ENCODE results near the gene PTPRN2.
"Not testable (repeated sequence)": the region's sequence is repeated elsewhere in the genome, so short reads cannot be mapped to it uniquely, and the experiment has no call there.

PTPRN2 gene

GRCh38 chr7:158255156-158255555 is 332.5 kb downstream of the PTPRN2 start:
- no peak for DNase-seq (ENCODE audit: low read depth)
- H3K4me3 ChIP-seq (ENCODE audit: low read length): no peak overlapping the region
- TF ChIP-seq, protein P1, sequence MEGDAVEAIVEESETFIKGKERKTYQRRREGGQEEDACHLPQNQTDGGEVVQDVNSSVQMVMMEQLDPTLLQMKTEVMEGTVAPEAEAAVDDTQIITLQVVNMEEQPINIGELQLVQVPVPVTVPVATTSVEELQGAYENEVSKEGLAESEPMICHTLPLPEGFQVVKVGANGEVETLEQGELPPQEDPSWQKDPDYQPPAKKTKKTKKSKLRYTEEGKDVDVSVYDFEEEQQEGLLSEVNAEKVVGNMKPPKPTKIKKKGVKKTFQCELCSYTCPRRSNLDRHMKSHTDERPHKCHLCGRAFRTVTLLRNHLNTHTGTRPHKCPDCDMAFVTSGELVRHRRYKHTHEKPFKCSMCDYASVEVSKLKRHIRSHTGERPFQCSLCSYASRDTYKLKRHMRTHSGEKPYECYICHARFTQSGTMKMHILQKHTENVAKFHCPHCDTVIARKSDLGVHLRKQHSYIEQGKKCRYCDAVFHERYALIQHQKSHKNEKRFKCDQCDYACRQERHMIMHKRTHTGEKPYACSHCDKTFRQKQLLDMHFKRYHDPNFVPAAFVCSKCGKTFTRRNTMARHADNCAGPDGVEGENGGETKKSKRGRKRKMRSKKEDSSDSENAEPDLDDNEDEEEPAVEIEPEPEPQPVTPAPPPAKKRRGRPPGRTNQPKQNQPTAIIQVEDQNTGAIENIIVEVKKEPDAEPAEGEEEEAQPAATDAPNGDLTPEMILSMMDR (conservative IDR thresholded peaks at IDR 0.05; ENCODE audit: low read length): no peak

GRCh38 chr7:158253670-158254045 is 334.0 kb downstream of the PTPRN2 start:
- not testable (repeated sequence) for DNase-seq (ENCODE audit: low read depth); H3K4me3 ChIP-seq (ENCODE audit: low read length)

- DNase-seq (ENCODE audit: low read depth): no peak
- H3K4me3 ChIP-seq (ENCODE audit: low read length): no peak overlapping the region
- TF ChIP-seq, protein P1 (conservative IDR thresholded peaks at IDR 0.05; ENCODE audit: low read length): no peak
Measured at GRCh38 chr7:158252837-158253669, 334.6 kb downstream of the PTPRN2 start.

GRCh38 chr7:158252081-158252836 is 335.4 kb downstream of the PTPRN2 start:
- no peak overlapping the region for H3K4me3 ChIP-seq (ENCODE audit: low read length)
- TF ChIP-seq, protein P1 (conservative IDR thresholded peaks at IDR 0.05; ENCODE audit: low read length): no peak
- no peak for DNase-seq (ENCODE audit: low read depth)

DNA sequence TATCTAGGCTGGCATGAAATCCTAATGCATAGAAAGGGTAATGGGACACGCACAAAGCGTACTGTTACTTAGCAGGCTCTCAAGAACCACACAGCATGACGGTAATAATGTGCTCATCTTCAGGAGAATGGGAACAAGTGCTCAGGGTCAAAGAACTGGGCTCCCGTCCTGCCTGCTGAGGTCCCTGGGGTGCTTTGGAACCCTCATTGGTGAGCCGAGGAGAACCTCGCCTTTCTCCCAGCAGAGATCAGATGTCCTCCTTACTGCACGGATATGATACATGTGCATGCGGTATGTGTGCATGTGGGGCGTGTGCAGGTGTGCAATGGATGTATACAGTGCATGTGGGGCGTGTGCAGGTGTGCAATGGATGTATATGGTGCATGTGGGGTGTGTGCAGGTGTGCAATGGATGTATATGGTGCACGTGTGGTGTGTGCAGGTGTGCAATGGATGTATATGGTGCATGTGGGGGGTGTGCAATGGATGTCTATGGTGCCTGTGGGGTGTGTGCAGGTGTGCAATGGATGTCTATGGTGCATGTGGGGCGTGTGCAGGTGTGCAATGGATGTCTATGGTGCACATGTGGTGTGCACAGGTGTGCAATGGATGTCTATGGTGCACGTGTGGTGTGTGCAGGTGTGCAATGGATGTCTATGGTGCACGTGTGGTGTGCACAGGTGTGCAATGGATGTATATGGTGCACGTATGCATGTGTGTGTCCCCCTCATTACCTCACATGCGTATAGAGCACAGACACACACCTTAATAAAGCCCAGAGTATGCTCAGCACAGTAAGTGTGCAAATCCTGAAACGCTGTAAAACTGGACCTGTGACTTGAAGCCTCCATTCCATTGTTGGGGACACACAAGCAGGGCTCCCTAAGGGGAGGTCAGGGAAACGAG is 336.3 kb downstream of the PTPRN2 start:
- no peak for DNase-seq (ENCODE audit: low read depth)
- H3K4me3 ChIP-seq (ENCODE audit: low read length): no peak overlapping the region
- TF ChIP-seq, protein P1 (conservative IDR thresholded peaks at IDR 0.05; ENCODE audit: low read length): no peak

DNA sequence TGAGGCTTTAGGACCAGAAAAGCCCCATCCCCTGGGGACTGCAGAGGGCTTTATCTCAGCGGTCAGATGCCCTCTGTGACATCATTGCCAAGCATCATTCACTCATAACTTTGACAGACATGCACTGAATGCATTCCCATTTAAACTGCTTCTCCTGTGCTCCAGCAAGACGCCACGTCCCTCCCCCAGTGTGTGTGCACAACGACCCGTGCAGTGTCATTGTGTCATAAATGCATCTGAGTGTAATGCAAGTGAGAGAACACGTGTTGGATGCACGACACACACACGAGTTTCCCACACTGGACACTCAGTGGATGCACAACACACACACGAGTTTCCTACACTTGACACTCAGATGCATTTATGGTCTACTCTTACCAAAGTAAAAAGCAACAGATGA is 337.9 kb downstream of the PTPRN2 start:
- no peak overlapping the region for H3K4me3 ChIP-seq (ENCODE audit: low read length)
- TF ChIP-seq, protein P1 (conservative IDR thresholded peaks at IDR 0.05; ENCODE audit: low read length): no peak
- DNase-seq (ENCODE audit: low read depth): no peak

DNA sequence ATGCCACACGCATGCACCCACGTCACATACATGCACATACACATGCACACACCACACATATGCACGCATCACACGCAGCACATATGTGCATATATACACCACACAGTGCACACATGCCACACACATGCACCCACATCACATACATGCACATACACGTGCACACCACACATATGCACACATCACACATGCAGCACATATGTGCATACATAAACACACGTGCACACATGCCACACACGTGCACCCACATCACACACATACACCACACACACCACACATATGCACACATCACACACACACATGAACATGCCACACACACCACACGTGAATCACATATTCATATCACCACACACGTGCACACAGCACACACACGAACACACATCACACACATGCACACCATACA is 338.8 kb downstream of the PTPRN2 start:
- no peak overlapping the region for H3K4me3 ChIP-seq (ENCODE audit: low read length)
- no peak for DNase-seq (ENCODE audit: low read depth)
- TF ChIP-seq, protein P1 (conservative IDR thresholded peaks at IDR 0.05; ENCODE audit: low read length): no peak

All from AG10803 (cell line).